ENCODE measurements around the gene SETDB1.
"Not testable (repeated sequence)": the region's sequence is repeated elsewhere in the genome, so short reads cannot be mapped to it uniquely, and the experiment has no call there.

SETDB1 gene

GRCh38 chr1:150926097-150926741, at the start of gene SETDB1:
SETDB1 (plus strand) TSS chr1:150926363; CDS start chr1:150927715, 1,352 bp downstream.
- DNase-seq (ENCODE audit: extremely low spot score), result peak; percentile 98
- POLR2A ChIA-PET, result interaction anchor here (1.0 to 1.6 kb wide), 6 partner anchors 22 to 364 kb away, joined by 3 to 4 read pairs (median 3); partner anchors contain the start of genes ENSA and MINDY1
- TF ChIP-seq PKNOX1 (IDR thresholded peaks at IDR 0.05), result peak; percentile 93
- TF ChIP-seq LEF1 (IDR thresholded peaks at IDR 0.05; ENCODE audit: borderline replicate concordance), result no peak
- peak; percentile 46; the same call in 1 of the 2 replicates for TF ChIP-seq ELF4 (IDR thresholded peaks at IDR 0.05)
- TF ChIP-seq ARNT (IDR thresholded peaks at IDR 0.05), result no peak
- TF ChIP-seq L3MBTL2 (conservative IDR thresholded peaks at IDR 0.05), result peak; percentile 92
- no peak for TF ChIP-seq SUZ12 (IDR thresholded peaks at IDR 0.05)
- CTCF ChIA-PET, result interaction anchor here (0.6 to 0.7 kb wide), 3 partner anchors 48 to 153 kb away, joined by 3 to 4 read pairs (median 3); no protein-coding TSS in a partner anchor

- POLR2A ChIA-PET; DNase-seq (ENCODE audit: extremely low spot score): not testable (repeated sequence)
- CTCF ChIA-PET, result interaction anchor here (0.6 to 2.1 kb wide), 2 partner anchors 43 to 47 kb away, joined by 3 to 5 read pairs; no protein-coding TSS in a partner anchor
Observed at GRCh38 chr1:150878931-150879330, 47.2 kb upstream of the SETDB1 start.

- POLR2A ChIA-PET, result no interaction called here
- CTCF ChIA-PET, result no interaction called here
- no peak for TF ChIP-seq LEF1 (IDR thresholded peaks at IDR 0.05; ENCODE audit: borderline replicate concordance)
- no peak for TF ChIP-seq ELF4 (IDR thresholded peaks at IDR 0.05)
- no peak for TF ChIP-seq HDGF (IDR thresholded peaks at IDR 0.05; ENCODE audit: borderline replicate concordance)
- no peak for TF ChIP-seq SP1 (IDR thresholded peaks at IDR 0.05)
- TF ChIP-seq FOXM1 (IDR thresholded peaks at IDR 0.05; ENCODE audit: borderline replicate concordance), result no peak
- TF ChIP-seq BHLHE40 (IDR thresholded peaks at IDR 0.05; ENCODE audit: borderline replicate concordance), result no peak
- no peak for TF ChIP-seq FOXA1 (IDR thresholded peaks at IDR 0.05)
- no peak for TF ChIP-seq SUZ12 (IDR thresholded peaks at IDR 0.05)
- no peak for TF ChIP-seq TARDBP (IDR thresholded peaks at IDR 0.05)
- no peak for TF ChIP-seq FOXK2 (IDR thresholded peaks at IDR 0.05)
- DNase-seq (ENCODE audit: extremely low spot score), result no peak
Observed at GRCh38 chr1:150881331-150882070, 44.7 kb upstream of the SETDB1 start.

- POLR2A ChIA-PET; DNase-seq (ENCODE audit: extremely low spot score); CTCF ChIA-PET: not testable (repeated sequence)
Observed at GRCh38 chr1:150883121-150883520, 43.0 kb upstream of the SETDB1 start.

- TF ChIP-seq ELF4 (IDR thresholded peaks at IDR 0.05) (no peak), LEF1 (IDR thresholded peaks at IDR 0.05; ENCODE audit: borderline replicate concordance) (no peak), ZNF384 (IDR thresholded peaks at IDR 0.05) (no peak), TARDBP (IDR thresholded peaks at IDR 0.05) (no peak), L3MBTL2 (conservative IDR thresholded peaks at IDR 0.05) (no peak), CTBP1 (IDR thresholded peaks at IDR 0.05; ENCODE audit: borderline replicate concordance) (no peak), SP1 (IDR thresholded peaks at IDR 0.05) (no peak), FOXM1 (IDR thresholded peaks at IDR 0.05; ENCODE audit: borderline replicate concordance) (no peak), ARNT (IDR thresholded peaks at IDR 0.05) (no peak)
- no peak for DNase-seq (ENCODE audit: extremely low spot score)
- ChIA-PET POLR2A (no interaction called here), CTCF (interaction anchor here (1.1 kb wide), 1 partner anchor 8 kb away, joined by 3 read pairs; no protein-coding TSS in a partner anchor)
Observed at GRCh38 chr1:150887018-150887417, 39.1 kb upstream of the SETDB1 start, which contains the start of gene CTXND2. CTXND2 (plus strand) TSS chr1:150887136; CDS start chr1:150912315, 25,179 bp downstream.

- ChIA-PET CTCF (no interaction called here), POLR2A (no interaction called here)
- DNase-seq (ENCODE audit: extremely low spot score), result no peak
- TF ChIP-seq FOXM1 (IDR thresholded peaks at IDR 0.05; ENCODE audit: borderline replicate concordance) (no peak), LEF1 (IDR thresholded peaks at IDR 0.05; ENCODE audit: borderline replicate concordance) (no peak), PKNOX1 (IDR thresholded peaks at IDR 0.05) (no peak), SUZ12 (IDR thresholded peaks at IDR 0.05) (no peak), CTBP1 (IDR thresholded peaks at IDR 0.05; ENCODE audit: borderline replicate concordance) (no peak), ELF4 (IDR thresholded peaks at IDR 0.05) (no peak), SP1 (IDR thresholded peaks at IDR 0.05) (no peak), BHLHE40 (IDR thresholded peaks at IDR 0.05; ENCODE audit: borderline replicate concordance) (no peak), FOXK2 (IDR thresholded peaks at IDR 0.05) (no peak), TARDBP (IDR thresholded peaks at IDR 0.05) (no peak), HDGF (IDR thresholded peaks at IDR 0.05; ENCODE audit: borderline replicate concordance) (no peak), FOXA1 (IDR thresholded peaks at IDR 0.05) (no peak), NFRKB (IDR thresholded peaks at IDR 0.05) (no peak)
Observed at GRCh38 chr1:150888727-150889126, 37.4 kb upstream of the SETDB1 start.

- no peak for DNase-seq (ENCODE audit: extremely low spot score)
- TF ChIP-seq HDGF (IDR thresholded peaks at IDR 0.05; ENCODE audit: borderline replicate concordance), result no peak
- TF ChIP-seq FOXM1 (IDR thresholded peaks at IDR 0.05; ENCODE audit: borderline replicate concordance), result no peak
- no peak for TF ChIP-seq ARNT (IDR thresholded peaks at IDR 0.05)
- TF ChIP-seq L3MBTL2 (conservative IDR thresholded peaks at IDR 0.05), result no peak
- no peak for TF ChIP-seq SUZ12 (IDR thresholded peaks at IDR 0.05)
- TF ChIP-seq CTBP1 (IDR thresholded peaks at IDR 0.05; ENCODE audit: borderline replicate concordance), result no peak
- TF ChIP-seq LEF1 (IDR thresholded peaks at IDR 0.05; ENCODE audit: borderline replicate concordance), result no peak
- no peak for TF ChIP-seq PKNOX1 (IDR thresholded peaks at IDR 0.05)
- no peak for TF ChIP-seq ELF4 (IDR thresholded peaks at IDR 0.05)
- no peak for TF ChIP-seq SP1 (IDR thresholded peaks at IDR 0.05)
- TF ChIP-seq TARDBP (IDR thresholded peaks at IDR 0.05), result no peak
- TF ChIP-seq BHLHE40 (IDR thresholded peaks at IDR 0.05; ENCODE audit: borderline replicate concordance), result no peak
- TF ChIP-seq FOXA1 (IDR thresholded peaks at IDR 0.05), result no peak
- no peak for TF ChIP-seq NFRKB (IDR thresholded peaks at IDR 0.05)
- TF ChIP-seq ZNF384 (IDR thresholded peaks at IDR 0.05), result no peak
- CTCF ChIA-PET, result no interaction called here
- POLR2A ChIA-PET, result no interaction called here
Observed at GRCh38 chr1:150890033-150890416, 36.1 kb upstream of the SETDB1 start.

All from HEK293T (cell line).